DOHH2 (cell line): ENCODE data around the gene TRABD2A.

Source experiments
- H3F3A ChIP-seq: fragments of 200-600 bp; sonication (generic), shearing (Covaris generic); 2 replicates; pipeline ENCODE4 v1.6.0; 2016; ENCODE audit warnings: antibody characterized with exemption, mild to moderate bottlenecking; ENCODE audit not compliant: control insufficient read depth, insufficient read depth
- H3K27ac ChIP-seq: fragments of 200-600 bp; sonication (generic); 2 replicates; pipeline ENCODE4 v1.5.1; 2014; ENCODE audit warnings: low read depth, mild to moderate bottlenecking, low read length, moderate library complexity
- H3K27me3 ChIP-seq: fragments of 200-600 bp; sonication (generic); 2 replicates; pipeline ENCODE4 v1.6.1; 2014; ENCODE audit warnings: mild to moderate bottlenecking, low read length, mixed read lengths; ENCODE audit not compliant: control insufficient read depth
- H3K36me3 ChIP-seq: fragments of 200-600 bp; sonication (generic); 2 replicates; pipeline ENCODE4 v1.6.1; 2014; ENCODE audit warnings: mild to moderate bottlenecking, low read length, moderate library complexity, mixed read lengths; ENCODE audit not compliant: control insufficient read depth
- H3K4me1 ChIP-seq: fragments of 200-600 bp; sonication (generic); 2 replicates; pipeline ENCODE4 v1.6.1; 2014; ENCODE audit warnings: mild to moderate bottlenecking, low read length, mixed read lengths; ENCODE audit not compliant: control insufficient read depth
- H3K4me2 ChIP-seq: fragments of 200-600 bp; sonication (generic); 2 replicates; pipeline ENCODE4 v1.6.0; 2014; ENCODE audit warnings: mild to moderate bottlenecking, low read length, moderate library complexity
- H3K4me3 ChIP-seq: fragments of 200-600 bp; sonication (generic); 2 replicates; pipeline ENCODE4 v1.5.1; 2014; ENCODE audit warnings: mild to moderate bottlenecking, low read length, mixed read lengths
- H3K79me2 ChIP-seq: fragments of 200-600 bp; sonication (generic); 2 replicates; pipeline ENCODE4 v1.6.1; 2014; ENCODE audit warnings: mild to moderate bottlenecking, low read length, mixed read lengths; ENCODE audit not compliant: control insufficient read depth
- H3K9me2 ChIP-seq: fragments of 200-600 bp; sonication (generic); replicated peaks from 2 replicates; pipeline ENCODE4 v1.6.1; 2014; ENCODE audit warnings: mild to moderate bottlenecking, low read length, mixed read lengths; ENCODE audit not compliant: control insufficient read depth
- H3K9me3 ChIP-seq: fragments of 200-600 bp; sonication (generic); 2 replicates; pipeline ENCODE4 v1.6.1; 2014; ENCODE audit warnings: antibody characterized with exemption, low read length, mixed read lengths; ENCODE audit not compliant: control insufficient read depth, insufficient read depth
- H4K20me1 ChIP-seq: fragments of 200-600 bp; sonication (generic); 2 replicates; pipeline ENCODE4 v1.6.0; 2014; ENCODE audit warnings: low read depth, mild to moderate bottlenecking, antibody characterized with exemption, low read length, moderate library complexity; ENCODE audit not compliant: control insufficient read depth, insufficient read depth
- CTCF ChIP-seq: fragments of 200-600 bp; sonication (generic); IDR thresholded peaks from one replicate; pipeline ENCODE4 v1.5.1; 2014; ENCODE audit warnings: antibody characterized with exemption, mild to moderate bottlenecking, low read depth, low read length; ENCODE audit not compliant: poor library complexity, severe bottlenecking
- EZH2phosphoT487 ChIP-seq: fragments of 200-600 bp; sonication (generic); IDR thresholded peaks from 2 replicates; pipeline ENCODE4 v1.6.1; 2017; ENCODE audit warnings: borderline replicate concordance, mild to moderate bottlenecking, antibody characterized with exemption, low read length, moderate library complexity, mixed read lengths

The TRABD2A gene

GRCh38 chr2:84792856-84793522, 87.9 kb downstream of the TRABD2A start:
- Histone ChIP-seq H3K9me3 (no peaks in the 10 kb centered on the region), H3K79me2 (no peaks in the 10 kb centered on the region), H3F3A (no peaks in the 10 kb centered on the region), H3K4me1 (no peaks in the 10 kb centered on the region), H3K27me3 (no peaks in the 10 kb centered on the region), H4K20me1 (no peaks in the 10 kb centered on the region), H3K4me2 (no peak overlapping the region), H3K27ac (no peak overlapping the region), H3K4me3 (no peak overlapping the region), H3K9me2 (no peaks in the 10 kb centered on the region), H3K36me3 (no peaks in the 10 kb centered on the region)
- TF ChIP-seq EZH2phosphoT487 (no peak), CTCF (no peak)

- no peaks in the 10 kb centered on the region for H3K9me3 ChIP-seq
- no peaks in the 10 kb centered on the region for H3F3A ChIP-seq
- TF ChIP-seq CTCF (no peak), EZH2phosphoT487 (no peak)
These were observed 92.4 kb downstream of the TRABD2A start for GRCh38 chr2:84788498-84788897.

GRCh38 chr2:84788027-84788426, 92.9 kb downstream of the TRABD2A start:
- Histone ChIP-seq H4K20me1 (no peaks in the 10 kb centered on the region), H3K79me2 (no peaks in the 10 kb centered on the region)

More at GRCh38 chr2:84788498-84788897, 92.4 kb downstream of the TRABD2A start:
- no peak overlapping the region for H3K4me3 ChIP-seq
- H3K27me3 ChIP-seq: no peaks in the 10 kb centered on the region
- no peaks in the 10 kb centered on the region for H3K4me1 ChIP-seq
- no peaks in the 10 kb centered on the region for H3K9me2 ChIP-seq
- no peaks in the 10 kb centered on the region for H3K79me2 ChIP-seq
- no peaks in the 10 kb centered on the region for H3K36me3 ChIP-seq
- H3K27ac ChIP-seq: no peak overlapping the region
- H4K20me1 ChIP-seq: no peaks in the 10 kb centered on the region
- H3K4me2 ChIP-seq: no peak overlapping the region

More at GRCh38 chr2:84788027-84788426, 92.9 kb downstream of the TRABD2A start:
- no peak for TF ChIP-seq CTCF
- TF ChIP-seq EZH2phosphoT487: no peak
- Histone ChIP-seq H3K4me3 (no peak overlapping the region), H3K4me2 (no peak overlapping the region), H3K27ac (no peak overlapping the region), H3K9me2 (no peaks in the 10 kb centered on the region), H3K27me3 (no peaks in the 10 kb centered on the region), H3K4me1 (peaks cover under 1% of the 10 kb centered on the region), H3F3A (no peaks in the 10 kb centered on the region), H3K9me3 (no peaks in the 10 kb centered on the region), H3K36me3 (no peaks in the 10 kb centered on the region)
